IMR-90 (cell line): ENCODE measurements around the gene KRTAP12-3.

Experiments used
- BHLHE40 ChIP-seq: fragments of 150-350 bp; IDR thresholded peaks from 2 replicates; pipeline ENCODE4 v1.6.1; 2016; ENCODE audit warnings: mild to moderate bottlenecking, low read depth, low read length
- CEBPB ChIP-seq: IDR thresholded peaks from 2 replicates; pipeline ENCODE4 v1.6.1; 2012; ENCODE audit warnings: low read depth, low read length, improper control_type of control experiment
- MAFK ChIP-seq: IDR thresholded peaks from 2 replicates; pipeline ENCODE4 v1.6.1; 2012; ENCODE audit warnings: low read depth, low read length, improper control_type of control experiment
- MAZ ChIP-seq: IDR thresholded peaks from 2 replicates; pipeline ENCODE4 v1.6.1; 2012; ENCODE audit warnings: low read depth, mild to moderate bottlenecking, low read length, improper control_type of control experiment, moderate library complexity, borderline replicate concordance
- MXI1 ChIP-seq: IDR thresholded peaks from 2 replicates; pipeline ENCODE4 v1.6.1; 2012; ENCODE audit warnings: low read depth, mild to moderate bottlenecking, low read length, moderate library complexity, borderline replicate concordance
- POLR2A ChIP-seq: IDR thresholded peaks from 2 replicates; pipeline ENCODE4 v1.6.1; 2012; ENCODE audit warnings: mild to moderate bottlenecking, low read depth, low read length
- RAD21 ChIP-seq: IDR thresholded peaks from 2 replicates; pipeline ENCODE4 v1.6.1; 2012; ENCODE audit warnings: low read length, improper control_type of control experiment
- RCOR1 ChIP-seq: IDR thresholded peaks from 2 replicates; pipeline ENCODE4 v1.6.1; 2012; ENCODE audit warnings: mild to moderate bottlenecking, low read length, improper control_type of control experiment; ENCODE audit not compliant: insufficient replicate concordance
- RFX5 ChIP-seq: IDR thresholded peaks from 2 replicates; pipeline ENCODE4 v1.8.0; 2012; ENCODE audit warnings: low read depth, mild to moderate bottlenecking, low read length, moderate library complexity
- SMC3 ChIP-seq: fragments of 150-350 bp; IDR thresholded peaks from 2 replicates; pipeline ENCODE4 v1.6.1; 2016; ENCODE audit warnings: low read depth, mild to moderate bottlenecking, antibody characterized with exemption, low read length, moderate library complexity
- TF ChIP-seq, protein P1 (sequence below): conservative IDR thresholded peaks from 2 replicates; pipeline ENCODE4 v1.5.1; 2012; ENCODE audit warnings: mild to moderate bottlenecking, low read depth, low read length, improper control_type of control experiment
- TF ChIP-seq, protein P2 (sequence below): fragments of 150-350 bp; IDR thresholded peaks from 2 replicates; pipeline ENCODE4 v1.6.1; 2016; ENCODE audit warnings: low read depth, mild to moderate bottlenecking, low read length, moderate library complexity, borderline replicate concordance
- TF ChIP-seq, protein P3 (sequence below): fragments of 150-350 bp; IDR thresholded peaks from 2 replicates; pipeline ENCODE4 v1.6.1; 2017; ENCODE audit warnings: mild to moderate bottlenecking, antibody characterized with exemption, low read length, low read depth

DNA sequence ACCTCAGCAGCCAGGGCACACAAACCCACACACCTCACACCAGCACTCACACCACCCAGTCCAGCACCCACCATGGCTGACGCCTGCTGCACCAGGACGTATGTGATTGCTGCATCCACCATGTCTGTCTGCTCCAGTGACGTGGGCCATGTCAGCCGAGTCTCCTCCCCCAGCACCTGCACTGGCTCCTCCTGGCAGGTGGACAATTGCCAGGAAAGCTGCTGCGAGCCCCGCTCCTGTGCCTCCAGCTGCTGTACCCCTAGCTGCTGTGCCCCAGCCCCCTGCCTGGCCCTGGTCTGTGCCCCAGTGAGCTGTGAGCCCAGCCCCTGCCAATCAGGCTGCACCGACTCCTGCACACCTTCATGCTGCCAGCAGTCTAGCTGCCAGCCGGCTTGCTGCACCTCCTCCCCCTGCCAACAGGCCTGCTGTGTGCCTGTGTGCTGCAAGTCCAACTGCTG, 45.7 kb upstream of the KRTAP12-3 start, which contains the start of gene KRTAP10-8:
- TF ChIP-seq, protein P1, sequence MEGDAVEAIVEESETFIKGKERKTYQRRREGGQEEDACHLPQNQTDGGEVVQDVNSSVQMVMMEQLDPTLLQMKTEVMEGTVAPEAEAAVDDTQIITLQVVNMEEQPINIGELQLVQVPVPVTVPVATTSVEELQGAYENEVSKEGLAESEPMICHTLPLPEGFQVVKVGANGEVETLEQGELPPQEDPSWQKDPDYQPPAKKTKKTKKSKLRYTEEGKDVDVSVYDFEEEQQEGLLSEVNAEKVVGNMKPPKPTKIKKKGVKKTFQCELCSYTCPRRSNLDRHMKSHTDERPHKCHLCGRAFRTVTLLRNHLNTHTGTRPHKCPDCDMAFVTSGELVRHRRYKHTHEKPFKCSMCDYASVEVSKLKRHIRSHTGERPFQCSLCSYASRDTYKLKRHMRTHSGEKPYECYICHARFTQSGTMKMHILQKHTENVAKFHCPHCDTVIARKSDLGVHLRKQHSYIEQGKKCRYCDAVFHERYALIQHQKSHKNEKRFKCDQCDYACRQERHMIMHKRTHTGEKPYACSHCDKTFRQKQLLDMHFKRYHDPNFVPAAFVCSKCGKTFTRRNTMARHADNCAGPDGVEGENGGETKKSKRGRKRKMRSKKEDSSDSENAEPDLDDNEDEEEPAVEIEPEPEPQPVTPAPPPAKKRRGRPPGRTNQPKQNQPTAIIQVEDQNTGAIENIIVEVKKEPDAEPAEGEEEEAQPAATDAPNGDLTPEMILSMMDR: no peak
- TF ChIP-seq CEBPB: no peak
- TF ChIP-seq, protein P2, sequence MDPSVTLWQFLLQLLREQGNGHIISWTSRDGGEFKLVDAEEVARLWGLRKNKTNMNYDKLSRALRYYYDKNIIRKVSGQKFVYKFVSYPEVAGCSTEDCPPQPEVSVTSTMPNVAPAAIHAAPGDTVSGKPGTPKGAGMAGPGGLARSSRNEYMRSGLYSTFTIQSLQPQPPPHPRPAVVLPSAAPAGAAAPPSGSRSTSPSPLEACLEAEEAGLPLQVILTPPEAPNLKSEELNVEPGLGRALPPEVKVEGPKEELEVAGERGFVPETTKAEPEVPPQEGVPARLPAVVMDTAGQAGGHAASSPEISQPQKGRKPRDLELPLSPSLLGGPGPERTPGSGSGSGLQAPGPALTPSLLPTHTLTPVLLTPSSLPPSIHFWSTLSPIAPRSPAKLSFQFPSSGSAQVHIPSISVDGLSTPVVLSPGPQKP: no peak
- no peak for TF ChIP-seq POLR2A
- TF ChIP-seq, protein P3, sequence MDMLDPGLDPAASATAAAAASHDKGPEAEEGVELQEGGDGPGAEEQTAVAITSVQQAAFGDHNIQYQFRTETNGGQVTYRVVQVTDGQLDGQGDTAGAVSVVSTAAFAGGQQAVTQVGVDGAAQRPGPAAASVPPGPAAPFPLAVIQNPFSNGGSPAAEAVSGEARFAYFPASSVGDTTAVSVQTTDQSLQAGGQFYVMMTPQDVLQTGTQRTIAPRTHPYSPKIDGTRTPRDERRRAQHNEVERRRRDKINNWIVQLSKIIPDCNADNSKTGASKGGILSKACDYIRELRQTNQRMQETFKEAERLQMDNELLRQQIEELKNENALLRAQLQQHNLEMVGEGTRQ: no peak
- no peak for TF ChIP-seq MXI1
- no peak for TF ChIP-seq RFX5
- no peak for TF ChIP-seq BHLHE40
- no peak for TF ChIP-seq RAD21
- no peak for TF ChIP-seq MAZ
- no peak for TF ChIP-seq SMC3
- no peak for TF ChIP-seq MAFK
- no peak for TF ChIP-seq RCOR1
